Body of pancreas (tissue), 4 donors: ENCODE data around the gene ABCA13.

Source experiments
- POLR2A ChIP-seq, 3 donors: fragments of 450-650 bp; IDR thresholded peaks; one replicate each; pipeline ENCODE4 v1.6.1; 2016; ENCODE audit warnings: antibody characterized with exemption in 3 of 3, mild to moderate bottlenecking in 2 of 3
- TF ChIP-seq, protein P1 (sequence below), 7 experiments: fragments of 450-650 bp in 4 of 7; fragments of 200-600 bp in 3 of 7; sonication (generic) in 3 of 7; IDR thresholded peaks; one replicate each; pipeline ENCODE4 v1.5.1; 2016 to 2019; ENCODE audit warnings: antibody characterized with exemption in 7 of 7

- TF ChIP-seq, protein P1, sequence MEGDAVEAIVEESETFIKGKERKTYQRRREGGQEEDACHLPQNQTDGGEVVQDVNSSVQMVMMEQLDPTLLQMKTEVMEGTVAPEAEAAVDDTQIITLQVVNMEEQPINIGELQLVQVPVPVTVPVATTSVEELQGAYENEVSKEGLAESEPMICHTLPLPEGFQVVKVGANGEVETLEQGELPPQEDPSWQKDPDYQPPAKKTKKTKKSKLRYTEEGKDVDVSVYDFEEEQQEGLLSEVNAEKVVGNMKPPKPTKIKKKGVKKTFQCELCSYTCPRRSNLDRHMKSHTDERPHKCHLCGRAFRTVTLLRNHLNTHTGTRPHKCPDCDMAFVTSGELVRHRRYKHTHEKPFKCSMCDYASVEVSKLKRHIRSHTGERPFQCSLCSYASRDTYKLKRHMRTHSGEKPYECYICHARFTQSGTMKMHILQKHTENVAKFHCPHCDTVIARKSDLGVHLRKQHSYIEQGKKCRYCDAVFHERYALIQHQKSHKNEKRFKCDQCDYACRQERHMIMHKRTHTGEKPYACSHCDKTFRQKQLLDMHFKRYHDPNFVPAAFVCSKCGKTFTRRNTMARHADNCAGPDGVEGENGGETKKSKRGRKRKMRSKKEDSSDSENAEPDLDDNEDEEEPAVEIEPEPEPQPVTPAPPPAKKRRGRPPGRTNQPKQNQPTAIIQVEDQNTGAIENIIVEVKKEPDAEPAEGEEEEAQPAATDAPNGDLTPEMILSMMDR (IDR thresholded peaks at IDR 0.05), result no peak
- no peak for TF ChIP-seq POLR2A (IDR thresholded peaks at IDR 0.05)
Observed at GRCh38 chr7:48551652-48552051, 380.4 kb downstream of the ABCA13 start.
